ENCODE results near the gene CCDC191.

DNA sequence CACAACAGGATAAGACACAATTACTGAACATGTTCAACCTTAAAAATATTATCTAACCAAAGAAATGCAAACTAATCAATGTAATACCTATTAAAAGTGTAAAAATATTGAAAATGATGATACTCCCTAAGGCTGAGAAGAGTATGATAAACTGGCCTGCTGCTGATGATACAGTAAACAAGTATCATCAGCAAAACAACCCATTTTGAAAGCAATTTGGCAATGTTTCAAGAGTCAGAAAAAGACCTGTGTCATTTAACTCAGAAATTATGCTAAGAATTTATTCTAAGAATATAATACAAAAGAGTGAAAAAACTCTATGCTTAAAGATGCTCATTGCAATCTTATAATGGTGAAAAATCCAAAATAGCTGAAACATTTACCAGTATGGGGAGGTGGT lies 22.1 kb downstream of the CCDC191 start:
- TF ChIP-seq, protein P1, sequence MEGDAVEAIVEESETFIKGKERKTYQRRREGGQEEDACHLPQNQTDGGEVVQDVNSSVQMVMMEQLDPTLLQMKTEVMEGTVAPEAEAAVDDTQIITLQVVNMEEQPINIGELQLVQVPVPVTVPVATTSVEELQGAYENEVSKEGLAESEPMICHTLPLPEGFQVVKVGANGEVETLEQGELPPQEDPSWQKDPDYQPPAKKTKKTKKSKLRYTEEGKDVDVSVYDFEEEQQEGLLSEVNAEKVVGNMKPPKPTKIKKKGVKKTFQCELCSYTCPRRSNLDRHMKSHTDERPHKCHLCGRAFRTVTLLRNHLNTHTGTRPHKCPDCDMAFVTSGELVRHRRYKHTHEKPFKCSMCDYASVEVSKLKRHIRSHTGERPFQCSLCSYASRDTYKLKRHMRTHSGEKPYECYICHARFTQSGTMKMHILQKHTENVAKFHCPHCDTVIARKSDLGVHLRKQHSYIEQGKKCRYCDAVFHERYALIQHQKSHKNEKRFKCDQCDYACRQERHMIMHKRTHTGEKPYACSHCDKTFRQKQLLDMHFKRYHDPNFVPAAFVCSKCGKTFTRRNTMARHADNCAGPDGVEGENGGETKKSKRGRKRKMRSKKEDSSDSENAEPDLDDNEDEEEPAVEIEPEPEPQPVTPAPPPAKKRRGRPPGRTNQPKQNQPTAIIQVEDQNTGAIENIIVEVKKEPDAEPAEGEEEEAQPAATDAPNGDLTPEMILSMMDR (conservative IDR thresholded peaks at IDR 0.05; ENCODE audit: low read depth, low read length), result no peak
- TF ChIP-seq MAZ (IDR thresholded peaks at IDR 0.05; ENCODE audit: borderline replicate concordance, low read depth, low read length), result no peak
- no peak for TF ChIP-seq CEBPB (IDR thresholded peaks at IDR 0.05; ENCODE audit: low read depth, low read length)
- TF ChIP-seq RFX5 (IDR thresholded peaks at IDR 0.05; ENCODE audit: low read depth, low read length), result no peak
- TF ChIP-seq BHLHE40 (IDR thresholded peaks at IDR 0.05; ENCODE audit: low read depth, low read length), result no peak
- TF ChIP-seq POLR2A (IDR thresholded peaks at IDR 0.05; ENCODE audit: low read depth, low read length), result no peak
- TF ChIP-seq, protein P2, sequence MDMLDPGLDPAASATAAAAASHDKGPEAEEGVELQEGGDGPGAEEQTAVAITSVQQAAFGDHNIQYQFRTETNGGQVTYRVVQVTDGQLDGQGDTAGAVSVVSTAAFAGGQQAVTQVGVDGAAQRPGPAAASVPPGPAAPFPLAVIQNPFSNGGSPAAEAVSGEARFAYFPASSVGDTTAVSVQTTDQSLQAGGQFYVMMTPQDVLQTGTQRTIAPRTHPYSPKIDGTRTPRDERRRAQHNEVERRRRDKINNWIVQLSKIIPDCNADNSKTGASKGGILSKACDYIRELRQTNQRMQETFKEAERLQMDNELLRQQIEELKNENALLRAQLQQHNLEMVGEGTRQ (IDR thresholded peaks at IDR 0.05; ENCODE audit: low read depth, low read length), result no peak
